ENCODE results near the gene USP37. TPM values are rescaled to one million over a fixed set of nuclear protein-coding genes. Genes with fewer than 3 reads are reported as not detected.

USP37 gene
- total and polyA plus RNA-seq, 9 donors, result 4.2 to 56.8 (median 17.6) TPM

DNA sequence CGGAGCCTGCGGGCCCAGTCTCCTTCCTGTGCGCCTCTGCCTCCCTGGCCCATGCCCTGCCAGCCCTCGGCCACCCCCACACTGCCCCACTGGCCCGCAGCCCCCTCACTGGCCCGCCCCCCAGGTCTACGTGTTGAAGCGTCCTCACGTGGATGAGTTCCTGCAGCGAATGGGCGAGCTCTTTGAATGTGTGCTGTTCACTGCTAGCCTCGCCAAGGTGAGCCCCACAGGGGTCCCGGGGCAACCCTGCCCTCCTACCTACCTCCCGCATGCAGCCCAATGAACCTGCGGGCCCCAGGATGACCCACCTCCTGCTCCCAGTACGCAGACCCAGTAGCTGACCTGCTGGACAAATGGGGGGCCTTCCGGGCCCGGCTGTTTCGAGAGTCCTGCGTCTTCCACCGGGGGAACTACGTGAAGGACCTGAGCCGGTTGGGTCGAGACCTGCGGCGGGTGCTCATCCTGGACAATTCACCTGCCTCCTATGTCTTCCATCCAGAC is 165.2 kb downstream of the USP37 start:
- 75 to 77% (median 75%) methylated on average over 25 to 26 of the region's 26 CpGs for WGBS, 3 donors
- peak in 3 of 5 donors; percentile 30 to 44 (median 41) for DNase-seq
- Histone ChIP-seq H3K4me3 (no peak overlapping the region), H3K27me3 (no peaks in the 10 kb centered on the region), H3K4me1 (ENCODE audit: insufficient read depth) (peaks cover 12% of the 10 kb centered on the region), H3K36me3 (no peaks in the 10 kb centered on the region), H3K27ac (peak overlapping the region in 1 of 2 donors; percentile 4), H3K9me3 (no peaks in the 10 kb centered on the region)
- TF ChIP-seq, protein P1, sequence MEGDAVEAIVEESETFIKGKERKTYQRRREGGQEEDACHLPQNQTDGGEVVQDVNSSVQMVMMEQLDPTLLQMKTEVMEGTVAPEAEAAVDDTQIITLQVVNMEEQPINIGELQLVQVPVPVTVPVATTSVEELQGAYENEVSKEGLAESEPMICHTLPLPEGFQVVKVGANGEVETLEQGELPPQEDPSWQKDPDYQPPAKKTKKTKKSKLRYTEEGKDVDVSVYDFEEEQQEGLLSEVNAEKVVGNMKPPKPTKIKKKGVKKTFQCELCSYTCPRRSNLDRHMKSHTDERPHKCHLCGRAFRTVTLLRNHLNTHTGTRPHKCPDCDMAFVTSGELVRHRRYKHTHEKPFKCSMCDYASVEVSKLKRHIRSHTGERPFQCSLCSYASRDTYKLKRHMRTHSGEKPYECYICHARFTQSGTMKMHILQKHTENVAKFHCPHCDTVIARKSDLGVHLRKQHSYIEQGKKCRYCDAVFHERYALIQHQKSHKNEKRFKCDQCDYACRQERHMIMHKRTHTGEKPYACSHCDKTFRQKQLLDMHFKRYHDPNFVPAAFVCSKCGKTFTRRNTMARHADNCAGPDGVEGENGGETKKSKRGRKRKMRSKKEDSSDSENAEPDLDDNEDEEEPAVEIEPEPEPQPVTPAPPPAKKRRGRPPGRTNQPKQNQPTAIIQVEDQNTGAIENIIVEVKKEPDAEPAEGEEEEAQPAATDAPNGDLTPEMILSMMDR (IDR thresholded peaks at IDR 0.05), result no peak
- TF ChIP-seq POLR2A (IDR thresholded peaks at IDR 0.05) (no peak), EP300 (IDR thresholded peaks at IDR 0.05) (no peak)
- intact Hi-C loops (cut with DNase I), result loop anchor here in 2 of 4 donors (10.0 kb wide), 2 partner anchors 62 to 252 kb away; partner anchors contain the start of genes BCS1L (in 1 of the 2) and ZNF142 (in 1 of the 2)

DNA sequence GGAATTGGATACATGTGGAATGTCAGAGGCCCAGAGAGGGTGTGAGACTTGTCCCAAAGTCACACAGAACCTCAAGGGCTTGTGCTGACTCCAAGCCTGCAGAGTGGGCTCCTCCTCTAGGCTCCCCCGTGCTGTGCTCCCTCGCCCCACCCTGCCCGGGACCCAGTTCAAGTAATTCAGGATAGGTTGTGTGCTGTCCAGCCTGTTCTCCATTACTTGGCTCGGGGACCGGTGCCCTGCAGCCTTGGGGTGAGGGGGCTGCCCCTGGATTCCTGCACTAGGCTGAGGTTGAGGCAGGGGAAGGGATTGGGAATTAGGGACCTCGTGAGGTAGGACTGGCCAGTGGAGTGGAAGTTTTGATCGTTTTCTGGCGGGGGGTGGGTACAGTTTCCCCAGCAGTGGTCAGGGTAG is 165.7 kb downstream of the USP37 start:
- Histone ChIP-seq H3K4me3 (no peak overlapping the region), H3K27ac (peak overlapping the region in 1 of 2 donors; percentile 4), H3K4me1 (ENCODE audit: insufficient read depth) (peaks cover 13% of the 10 kb centered on the region)

DNA sequence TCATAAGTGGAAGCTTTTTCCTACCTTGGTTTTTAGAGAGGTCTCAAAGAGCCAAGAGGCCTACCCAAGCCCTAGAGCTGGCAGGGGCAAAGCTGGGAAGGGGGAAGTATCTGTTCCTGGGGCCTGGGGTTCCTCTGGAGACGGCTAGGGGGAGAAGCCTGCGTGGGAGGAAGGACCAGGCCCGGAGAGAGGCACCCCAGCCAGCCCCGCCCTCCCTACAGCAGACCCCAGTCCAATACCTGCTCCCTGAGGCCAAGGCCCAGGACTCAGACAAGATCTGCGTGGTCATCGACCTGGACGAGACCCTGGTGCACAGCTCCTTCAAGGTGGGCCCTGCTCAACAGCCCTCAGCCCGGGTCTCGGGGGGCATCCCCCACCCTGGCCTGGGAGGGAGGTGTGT is 166.3 kb downstream of the USP37 start:
- H3K4me1 ChIP-seq (ENCODE audit: insufficient read depth), result peaks cover 13% of the 10 kb centered on the region
- intact Hi-C loops (cut with DNase I), result loop anchor here in 2 of 4 donors (10.0 kb wide), 2 partner anchors 63 to 253 kb away; partner anchors contain the start of genes BCS1L (in 1 of the 2) and ZNF142 (in 1 of the 2)

More for the DNA sequence above, 165.7 kb downstream of the USP37 start:
- no peak for TF ChIP-seq EP300 (IDR thresholded peaks at IDR 0.05)
- TF ChIP-seq, protein P1 (IDR thresholded peaks at IDR 0.05), result no peak
- TF ChIP-seq POLR2A (IDR thresholded peaks at IDR 0.05), result no peak
- no peaks in the 10 kb centered on the region for H3K9me3 ChIP-seq
- 56 to 63% (median 62%) methylated on average over 7 to 8 of the region's 8 CpGs for WGBS, 3 donors
- H3K36me3 ChIP-seq, result no peaks in the 10 kb centered on the region
- intact Hi-C loops (cut with DNase I), result loop anchor here in 2 of 4 donors (10.0 kb wide), 2 partner anchors 62 to 252 kb away; partner anchors contain the start of genes BCS1L (in 1 of the 2) and ZNF142 (in 1 of the 2)
- no peak for DNase-seq
- H3K27me3 ChIP-seq, result no peaks in the 10 kb centered on the region

More for the DNA sequence above, 166.3 kb downstream of the USP37 start:
- Histone ChIP-seq H3K27me3 (no peaks in the 10 kb centered on the region), H3K27ac (peak overlapping the region; percentile 1 to 22), H3K4me3 (peak overlapping the region; percentile 99), H3K36me3 (no peaks in the 10 kb centered on the region), H3K9me3 (no peaks in the 10 kb centered on the region)
- 43 to 57% (median 51%) methylated on average over 9 of the region's 9 CpGs for WGBS, 3 donors
- TF ChIP-seq EP300 (IDR thresholded peaks at IDR 0.05), result no peak
- TF ChIP-seq POLR2A (IDR thresholded peaks at IDR 0.05), result no peak
- TF ChIP-seq, protein P1 (IDR thresholded peaks at IDR 0.05), result no peak
- DNase-seq, result peak in 2 of 5 donors; percentile 30 to 47

All from ovary (tissue), 9 donors.